GM18951 (cell line): Measurements from ENCODE around the gene DSN1.

Source experiments
- POLR2A ChIP-seq: IDR thresholded peaks from 4 replicates; pipeline ENCODE4 v1.6.1; 2011; ENCODE audit warnings: mild to moderate bottlenecking; ENCODE audit not compliant: insufficient read length, insufficient read depth; ENCODE audit errors: extremely low read depth
- in situ Hi-C: fragments of 300-500 bp; cut with MboI; formaldehyde crosslinking; loops from one replicate; pipeline ENCODE4 v1.12.0; 2022; ENCODE audit warnings: low sequenced_read_pairs, mixed read lengths, inconsistent platforms; ENCODE audit not compliant: unreplicated experiment

Gene DSN1

GRCh38 chr20:36720510-36720909 is 53.1 kb downstream of the DSN1 start:
- TF ChIP-seq POLR2A = no peak
- in situ Hi-C loops = no loop called here

DNA sequence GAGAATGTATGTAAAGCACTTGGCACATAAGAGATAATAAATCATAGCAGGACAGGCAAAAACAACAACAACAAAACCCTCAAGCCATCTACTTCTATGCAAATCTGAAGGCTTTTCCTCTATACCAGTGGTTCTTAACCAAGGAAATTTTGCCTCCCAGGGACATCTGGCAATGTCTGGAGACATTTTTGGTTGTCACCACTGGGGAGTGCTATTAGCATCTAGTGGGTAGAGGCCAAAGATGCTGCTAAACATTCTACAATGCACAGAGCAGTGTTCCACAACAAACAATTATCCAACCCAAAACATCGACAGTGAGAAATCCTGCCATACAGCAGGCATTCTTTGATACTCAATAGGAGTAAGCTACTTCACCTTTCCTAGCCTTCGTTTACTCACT is 55.9 kb downstream of the DSN1 start:
- in situ Hi-C loops = no loop called here
- no peak for TF ChIP-seq POLR2A

DNA sequence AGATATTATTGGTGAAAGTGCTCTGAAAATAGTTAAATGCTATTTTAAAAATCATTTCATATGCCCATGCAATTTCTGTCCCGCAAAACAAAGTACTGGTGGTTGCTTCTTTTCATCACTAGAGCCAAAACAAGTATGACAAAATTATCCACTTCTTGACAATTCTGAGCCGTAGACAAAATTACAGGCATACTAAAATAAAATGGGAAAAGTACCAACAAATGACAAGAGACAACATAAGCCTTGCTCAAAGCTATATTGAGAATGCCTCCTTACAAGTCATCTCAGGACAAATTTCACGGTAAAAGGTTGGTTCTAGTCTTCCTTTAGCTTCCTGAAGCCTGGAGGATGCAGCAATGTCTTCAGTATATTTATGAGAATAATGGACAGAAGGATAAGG is 56.5 kb downstream of the DSN1 start:
- TF ChIP-seq POLR2A = no peak

GRCh38 chr20:36712775-36713174 is 60.8 kb downstream of the DSN1 start:
- in situ Hi-C loops = no loop called here
- TF ChIP-seq POLR2A = no peak

More for the DNA sequence above, 56.5 kb downstream of the DSN1 start:
- in situ Hi-C loops = no loop called here

- TF ChIP-seq POLR2A = no peak
Measured at GRCh38 chr20:36709126-36709525, 64.4 kb downstream of the DSN1 start.

GRCh38 chr20:36703530-36703929 is 70.0 kb downstream of the DSN1 start:
- TF ChIP-seq POLR2A = no peak
- in situ Hi-C loops = no loop called here

More at GRCh38 chr20:36709126-36709525, 64.4 kb downstream of the DSN1 start:
- in situ Hi-C loops = no loop called here
